ENCODE measurements around the gene PCDH9.

DNA sequence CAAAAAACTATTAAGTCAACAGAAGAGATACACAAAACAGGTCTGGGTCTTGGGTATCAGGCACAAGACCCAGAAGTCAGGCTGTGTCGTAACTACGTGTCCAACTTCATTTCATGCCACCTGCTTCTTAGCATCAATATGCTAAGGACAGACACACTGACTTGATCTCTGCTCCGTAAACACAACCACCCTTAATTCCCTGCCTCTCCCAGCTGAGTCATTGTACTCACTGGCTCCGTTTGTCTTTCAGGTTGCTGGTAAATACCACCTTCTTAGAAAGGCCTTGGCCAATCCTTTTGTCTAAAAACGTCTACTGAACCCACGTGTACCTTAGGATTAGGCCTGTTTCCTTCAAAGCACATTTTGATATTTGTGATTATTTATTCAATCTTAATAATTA is 726.2 kb downstream of the PCDH9 start:
- TF ChIP-seq, protein P1, sequence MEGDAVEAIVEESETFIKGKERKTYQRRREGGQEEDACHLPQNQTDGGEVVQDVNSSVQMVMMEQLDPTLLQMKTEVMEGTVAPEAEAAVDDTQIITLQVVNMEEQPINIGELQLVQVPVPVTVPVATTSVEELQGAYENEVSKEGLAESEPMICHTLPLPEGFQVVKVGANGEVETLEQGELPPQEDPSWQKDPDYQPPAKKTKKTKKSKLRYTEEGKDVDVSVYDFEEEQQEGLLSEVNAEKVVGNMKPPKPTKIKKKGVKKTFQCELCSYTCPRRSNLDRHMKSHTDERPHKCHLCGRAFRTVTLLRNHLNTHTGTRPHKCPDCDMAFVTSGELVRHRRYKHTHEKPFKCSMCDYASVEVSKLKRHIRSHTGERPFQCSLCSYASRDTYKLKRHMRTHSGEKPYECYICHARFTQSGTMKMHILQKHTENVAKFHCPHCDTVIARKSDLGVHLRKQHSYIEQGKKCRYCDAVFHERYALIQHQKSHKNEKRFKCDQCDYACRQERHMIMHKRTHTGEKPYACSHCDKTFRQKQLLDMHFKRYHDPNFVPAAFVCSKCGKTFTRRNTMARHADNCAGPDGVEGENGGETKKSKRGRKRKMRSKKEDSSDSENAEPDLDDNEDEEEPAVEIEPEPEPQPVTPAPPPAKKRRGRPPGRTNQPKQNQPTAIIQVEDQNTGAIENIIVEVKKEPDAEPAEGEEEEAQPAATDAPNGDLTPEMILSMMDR (conservative IDR thresholded peaks at IDR 0.05 in 1 of 2, IDR thresholded peaks at IDR 0.05 in 1 of 2; ENCODE audit: extremely low read depth in 1 of 2, insufficient read depth in 1 of 2, low read depth in 1 of 2, low read length in 2 of 2): no peak
- TF ChIP-seq EZH2 (IDR thresholded peaks at IDR 0.05; ENCODE audit: borderline replicate concordance, low read length): no peak

Measured in mammary epithelial cell (primary cell).